Psoas muscle (tissue), 8 donors: Measurements from ENCODE around the gene SNED1. TPM values are rescaled to one million over a fixed set of nuclear protein-coding genes. Genes with fewer than 3 reads are reported as not detected.
A peak's percentile ranks its signal among the peaks of the same experiment; 100 is the strongest.

Experiments used
- ATAC-seq, 4 donors: fragments of 200-7000 bp; cut with Tn5 transposase; one replicate each; pipeline ENCODE4 v1.9.1; 2020; ENCODE audit warnings: moderate library complexity in 3 of 4, mild to moderate bottlenecking in 2 of 4
- DNase-seq, 2 donors: peaks; one replicate each; pipeline ENCODE4 v3.0.0-alpha.2; 2020
- H3K27ac ChIP-seq: fragments of 200-600 bp; one replicate; pipeline ENCODE4 v1.8.0; 2022
- H3K27me3 ChIP-seq, 3 donors: fragments of 200-600 bp in 1 of 3; one replicate each; pipeline versions ENCODE4 v1.6.1 to v1.8.0; 2013 to 2022; ENCODE audit warnings: low read length in 2 of 3, mild to moderate bottlenecking in 2 of 3, moderate library complexity in 1 of 3; ENCODE audit not compliant: insufficient read depth in 3 of 3
- H3K36me3 ChIP-seq, 2 donors: fragments of 200-600 bp in 1 of 2; one replicate each; pipeline versions ENCODE4 v1.6.1 to v1.8.0; 2013 to 2022; ENCODE audit warnings: low read depth in 1 of 2, mild to moderate bottlenecking in 1 of 2, moderate library complexity in 1 of 2; ENCODE audit not compliant: insufficient read depth in 1 of 2
- H3K4me1 ChIP-seq: fragments of 200-600 bp; one replicate; pipeline ENCODE4 v1.8.0; 2022
- H3K4me3 ChIP-seq: fragments of 200-600 bp; one replicate; pipeline ENCODE4 v1.8.0; 2022; ENCODE audit warnings: mild to moderate bottlenecking
- H3K9me3 ChIP-seq: fragments of 200-600 bp; one replicate; pipeline ENCODE4 v1.8.0; 2022
- WGBS, 3 donors: extraction: QIAGEN DNeasy Blood & Tissue Kit; methylation state at CpG; one replicate each; pipeline versions ENCODE4 v1.1.6 to v1.1.7; 2013; 5-methylcytosine and 5-hydroxymethylcytosine counted together
- intact Hi-C, 2 donors: fragments of 100-400 bp; cut with DNase I; formaldehyde crosslinking; loops; one replicate each; pipeline versions ENCODE4 v1.11.0 to v1.14.2; 2022
- polyA plus RNA-seq, 3 donors: library from polyadenylated mRNA; stranded (reverse); fragments of 200-250 nt; gene quantifications; one replicate each; pipeline ENCODE4 v1.2.3, GENCODE V29; 2013
- total RNA-seq, 4 donors: library from RNA; stranded (reverse); fragmentation: NEBNext Ultra II Directional in 2 of 4; extraction: Animal tissue kit (Norgen Biotek cat#: 25700) in 2 of 4; gene quantifications; one replicate each; pipeline versions ENCODE4 v1.2.1 to v1.2.4, GENCODE V29; 2021 to 2023
- TF ChIP-seq, protein P1 (sequence below): fragments of 200-600 bp; IDR thresholded peaks from one replicate; pipeline ENCODE4 v1.8.0; 2022; ENCODE audit warnings: antibody characterized with exemption
- donor health status: healthy with polysubstance abuse.
- donor health status: DM: no; HTN: no; CAD: no; lungs with moderate emphysema.
- donor health status: Bipolar disorder and iron deficiency.
- donor health status: healthy.
- donor health status: DM: yes; HTN: yes; CAD: no.
- donor health status: DM: no; HTN: no; CAD: no.
- donor health status: DM: no; HTN: no; CAD: no.
- donor health status: DM: yes; HTN: yes; CAD: no.

Gene SNED1
- total and polyA plus RNA-seq, 7 donors, result 7.8 to 36.9 (median 9.2) TPM

GRCh38 chr2:241063093-241063551 lies 64.7 kb downstream of the SNED1 start:
- Histone ChIP-seq H3K36me3 (peaks cover 0 to 42% of the 10 kb centered on the region in 2 donors), H3K27me3 (no peaks in the 10 kb centered on the region), H3K4me1 (no peaks in the 10 kb centered on the region), H3K9me3 (no peaks in the 10 kb centered on the region), H3K27ac (no peak overlapping the region), H3K4me3 (no peak overlapping the region)
- intact Hi-C loops, result no loop called here
- TF ChIP-seq, protein P1, sequence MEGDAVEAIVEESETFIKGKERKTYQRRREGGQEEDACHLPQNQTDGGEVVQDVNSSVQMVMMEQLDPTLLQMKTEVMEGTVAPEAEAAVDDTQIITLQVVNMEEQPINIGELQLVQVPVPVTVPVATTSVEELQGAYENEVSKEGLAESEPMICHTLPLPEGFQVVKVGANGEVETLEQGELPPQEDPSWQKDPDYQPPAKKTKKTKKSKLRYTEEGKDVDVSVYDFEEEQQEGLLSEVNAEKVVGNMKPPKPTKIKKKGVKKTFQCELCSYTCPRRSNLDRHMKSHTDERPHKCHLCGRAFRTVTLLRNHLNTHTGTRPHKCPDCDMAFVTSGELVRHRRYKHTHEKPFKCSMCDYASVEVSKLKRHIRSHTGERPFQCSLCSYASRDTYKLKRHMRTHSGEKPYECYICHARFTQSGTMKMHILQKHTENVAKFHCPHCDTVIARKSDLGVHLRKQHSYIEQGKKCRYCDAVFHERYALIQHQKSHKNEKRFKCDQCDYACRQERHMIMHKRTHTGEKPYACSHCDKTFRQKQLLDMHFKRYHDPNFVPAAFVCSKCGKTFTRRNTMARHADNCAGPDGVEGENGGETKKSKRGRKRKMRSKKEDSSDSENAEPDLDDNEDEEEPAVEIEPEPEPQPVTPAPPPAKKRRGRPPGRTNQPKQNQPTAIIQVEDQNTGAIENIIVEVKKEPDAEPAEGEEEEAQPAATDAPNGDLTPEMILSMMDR, result no peak
- ATAC-seq (no peak), DNase-seq (peak in 1 of 2 donors; percentile 52)
- 38 to 55% (median 55%) methylated on average over 13 of the region's 13 CpGs for WGBS, 3 donors

DNA sequence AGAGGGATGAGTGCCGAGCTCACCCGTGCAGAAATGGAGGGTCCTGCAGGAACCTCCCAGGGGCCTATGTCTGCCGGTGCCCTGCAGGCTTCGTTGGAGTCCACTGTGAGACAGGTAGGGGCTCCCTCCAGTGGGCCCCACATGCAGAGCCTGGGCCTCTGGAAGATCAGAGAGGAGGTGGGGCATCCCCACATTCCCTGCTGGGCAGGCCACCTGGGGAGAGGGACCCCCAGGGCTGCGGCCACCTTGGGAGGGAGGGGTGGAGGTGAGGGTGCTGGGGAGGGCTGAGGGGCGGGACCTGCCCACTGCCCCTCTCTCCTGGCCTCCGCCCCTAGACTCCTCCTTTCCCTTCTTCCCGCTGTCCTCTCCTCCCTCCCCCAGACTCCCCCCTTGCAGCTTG lies 65.2 kb downstream of the SNED1 start:
- Histone ChIP-seq H3K27ac (no peak overlapping the region), H3K4me3 (no peak overlapping the region), H3K27me3 (no peaks in the 10 kb centered on the region), H3K4me1 (no peaks in the 10 kb centered on the region), H3K36me3 (peaks cover 0 to 43% of the 10 kb centered on the region in 2 donors), H3K9me3 (no peaks in the 10 kb centered on the region)
- DNase-seq (no peak), ATAC-seq (peak in 1 of 4 donors; percentile 17)
- intact Hi-C loops, result no loop called here
- TF ChIP-seq, protein P1, result no peak
- WGBS, 3 donors, result 26 to 60% (median 40%) methylated on average over 4 to 8 of the region's 8 CpGs

GRCh38 chr2:241064008-241064801 lies 65.8 kb downstream of the SNED1 start:
- H3K4me1 ChIP-seq, result no peaks in the 10 kb centered on the region
- H3K27ac ChIP-seq, result no peak overlapping the region
- 56 to 64% (median 63%) methylated on average over 25 to 32 of the region's 32 CpGs for WGBS, 3 donors
- DNase-seq (peak in 1 of 2 donors; percentile 45), ATAC-seq (peak in 2 of 4 donors; percentile 5 to 28)
- no peak overlapping the region for H3K4me3 ChIP-seq
- TF ChIP-seq, protein P1, result no peak
- no peaks in the 10 kb centered on the region for H3K27me3 ChIP-seq
- intact Hi-C loops, result no loop called here
- peaks cover 0 to 43% of the 10 kb centered on the region in 2 donors for H3K36me3 ChIP-seq
- no peaks in the 10 kb centered on the region for H3K9me3 ChIP-seq

- intact Hi-C loops, result no loop called here
Observed at GRCh38 chr2:241064802-241065354, 66.5 kb downstream of the SNED1 start.

More at GRCh38 chr2:241064802-241065354, 66.5 kb downstream of the SNED1 start:
- TF ChIP-seq, protein P1, result no peak
- Histone ChIP-seq H3K27me3 (no peaks in the 10 kb centered on the region), H3K36me3 (peaks cover 0 to 49% of the 10 kb centered on the region in 2 donors), H3K27ac (no peak overlapping the region), H3K9me3 (no peaks in the 10 kb centered on the region), H3K4me3 (no peak overlapping the region), H3K4me1 (no peaks in the 10 kb centered on the region)
- ATAC-seq (no peak), DNase-seq (no peak)
- WGBS, 3 donors, result 86 to 89% (median 88%) methylated on average over 23 of the region's 23 CpGs
